GM06990 (cell line): ENCODE results near the gene TPT1.

ENCODE experiments used
- DNase-seq: peaks from one replicate; pipeline ENCODE4 v3.0.0-alpha.2; 2011; ENCODE audit not compliant: insufficient read length; ENCODE audit errors: extremely low read depth
- H3K27me3 ChIP-seq: replicated peaks from 2 replicates; pipeline ENCODE4 v1.6.0; 2011; ENCODE audit warnings: low read length; ENCODE audit not compliant: control insufficient read depth, insufficient read depth
- H3K36me3 ChIP-seq: 2 replicates; pipeline ENCODE4 v1.5.1; 2011; ENCODE audit warnings: low read length; ENCODE audit not compliant: control insufficient read depth, insufficient read depth
- H3K4me3 ChIP-seq: replicated peaks from 2 replicates; pipeline ENCODE4 v1.5.1; 2011; ENCODE audit warnings: low read depth, mild to moderate bottlenecking, control low read depth, low read length
- TF ChIP-seq, protein P1 (sequence below): IDR thresholded peaks from 2 replicates; pipeline ENCODE4 v1.5.1; 2011; ENCODE audit warnings: low read length, control low read depth, mild to moderate bottlenecking, inconsistent platforms; ENCODE audit not compliant: insufficient read depth, poor library complexity, severe bottlenecking

Gene TPT1

DNA sequence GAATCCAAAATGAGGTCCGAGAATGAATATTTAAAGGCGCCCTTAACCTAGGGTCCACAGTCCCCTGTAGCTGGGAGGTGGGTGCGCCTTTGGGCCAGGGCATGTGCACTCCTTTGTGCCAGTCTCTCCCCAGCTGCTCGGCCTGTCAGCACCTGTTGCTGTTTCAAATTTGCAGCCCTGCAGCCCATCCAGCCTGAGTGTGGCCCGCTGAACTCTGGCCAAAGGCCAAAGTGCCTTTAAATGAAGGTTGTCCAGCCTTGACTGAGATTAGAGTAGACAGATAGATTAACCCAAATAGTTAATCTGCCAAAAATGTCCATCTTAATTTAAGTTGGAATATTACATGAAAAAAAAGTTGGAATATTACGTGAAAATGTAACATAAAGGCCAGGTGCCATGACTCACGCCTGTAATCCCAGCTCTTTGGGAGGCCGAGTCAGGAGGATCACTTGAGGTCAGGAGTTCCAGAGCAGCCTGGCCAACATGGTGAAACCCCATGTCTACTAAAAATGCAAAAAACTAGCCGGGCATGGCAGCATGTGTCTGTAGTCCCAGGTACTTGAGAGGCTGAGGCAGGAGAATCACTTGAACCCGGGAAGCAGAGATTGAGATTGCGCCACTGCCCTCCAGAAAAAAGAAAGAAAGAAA lies 25.3 kb downstream of the TPT1 start:
- TF ChIP-seq, protein P1, sequence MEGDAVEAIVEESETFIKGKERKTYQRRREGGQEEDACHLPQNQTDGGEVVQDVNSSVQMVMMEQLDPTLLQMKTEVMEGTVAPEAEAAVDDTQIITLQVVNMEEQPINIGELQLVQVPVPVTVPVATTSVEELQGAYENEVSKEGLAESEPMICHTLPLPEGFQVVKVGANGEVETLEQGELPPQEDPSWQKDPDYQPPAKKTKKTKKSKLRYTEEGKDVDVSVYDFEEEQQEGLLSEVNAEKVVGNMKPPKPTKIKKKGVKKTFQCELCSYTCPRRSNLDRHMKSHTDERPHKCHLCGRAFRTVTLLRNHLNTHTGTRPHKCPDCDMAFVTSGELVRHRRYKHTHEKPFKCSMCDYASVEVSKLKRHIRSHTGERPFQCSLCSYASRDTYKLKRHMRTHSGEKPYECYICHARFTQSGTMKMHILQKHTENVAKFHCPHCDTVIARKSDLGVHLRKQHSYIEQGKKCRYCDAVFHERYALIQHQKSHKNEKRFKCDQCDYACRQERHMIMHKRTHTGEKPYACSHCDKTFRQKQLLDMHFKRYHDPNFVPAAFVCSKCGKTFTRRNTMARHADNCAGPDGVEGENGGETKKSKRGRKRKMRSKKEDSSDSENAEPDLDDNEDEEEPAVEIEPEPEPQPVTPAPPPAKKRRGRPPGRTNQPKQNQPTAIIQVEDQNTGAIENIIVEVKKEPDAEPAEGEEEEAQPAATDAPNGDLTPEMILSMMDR = no peak
- H3K4me3 ChIP-seq = no peak overlapping the region
- no peak for DNase-seq
- H3K36me3 ChIP-seq = no peaks in the 10 kb centered on the region
- H3K27me3 ChIP-seq = no peaks in the 10 kb centered on the region; the same call in 1 of the 2 replicates

DNA sequence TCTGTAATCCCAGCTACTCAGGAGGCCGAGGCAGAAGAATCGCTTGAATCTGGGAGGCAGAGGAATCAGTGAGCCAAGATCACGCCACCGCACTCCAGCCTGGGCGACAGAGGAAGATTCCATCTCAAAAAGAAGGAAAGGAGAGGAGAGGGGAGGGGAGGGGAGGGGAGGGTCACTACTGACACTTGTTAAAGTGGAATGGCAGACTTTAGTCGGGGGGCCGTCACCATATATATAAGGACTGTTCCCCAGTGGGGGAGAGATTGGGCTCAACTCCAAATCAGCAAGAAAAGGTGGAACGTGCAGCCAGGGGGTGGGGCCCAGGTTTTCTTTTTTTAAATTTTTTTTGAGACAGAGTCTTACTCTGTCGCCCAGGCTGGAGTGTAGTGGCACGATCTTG lies 26.2 kb downstream of the TPT1 start:
- TF ChIP-seq, protein P1 = no peak
- no peaks in the 10 kb centered on the region; the same call in 1 of the 2 replicates for H3K27me3 ChIP-seq
- no peak for DNase-seq
- no peak overlapping the region for H3K4me3 ChIP-seq
- H3K36me3 ChIP-seq = no peaks in the 10 kb centered on the region

DNA sequence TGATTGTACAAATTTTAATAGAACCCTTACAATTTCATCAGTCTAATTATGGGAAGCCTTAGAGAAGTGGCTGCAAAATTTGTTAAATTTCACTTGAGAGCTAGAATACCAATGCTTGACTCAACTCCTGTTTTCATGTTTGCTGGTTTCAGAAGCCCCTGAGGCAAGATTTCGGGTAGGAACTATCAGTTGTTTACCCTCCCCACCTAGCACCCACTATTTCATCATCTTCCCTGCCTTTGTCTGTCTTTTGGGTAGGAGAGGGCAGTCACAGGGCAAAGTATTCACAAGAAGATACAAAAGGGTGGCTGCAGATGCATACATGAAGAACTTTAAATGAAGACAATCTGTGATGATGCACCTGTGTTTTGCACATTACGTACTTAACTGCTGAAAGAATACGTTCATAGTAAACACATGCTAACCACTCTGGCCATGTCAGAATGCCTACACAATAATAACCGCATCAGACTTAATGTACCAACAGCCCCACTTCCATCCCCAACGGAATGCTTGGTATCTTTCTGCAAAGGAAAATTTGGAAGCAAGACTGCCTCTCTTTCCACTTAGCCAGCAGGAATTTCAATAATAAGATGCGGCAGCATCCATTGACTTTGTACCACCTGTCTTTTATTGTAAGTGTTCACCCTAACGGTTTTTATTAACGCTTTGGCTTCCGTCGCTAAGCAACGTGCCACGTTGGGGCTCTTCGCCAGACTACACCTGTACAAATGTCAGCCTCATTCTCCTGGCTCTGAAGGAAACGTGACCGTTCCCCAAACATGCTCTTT lies 30.4 kb downstream of the TPT1 start:
- TF ChIP-seq, protein P1 = no peak

DNA sequence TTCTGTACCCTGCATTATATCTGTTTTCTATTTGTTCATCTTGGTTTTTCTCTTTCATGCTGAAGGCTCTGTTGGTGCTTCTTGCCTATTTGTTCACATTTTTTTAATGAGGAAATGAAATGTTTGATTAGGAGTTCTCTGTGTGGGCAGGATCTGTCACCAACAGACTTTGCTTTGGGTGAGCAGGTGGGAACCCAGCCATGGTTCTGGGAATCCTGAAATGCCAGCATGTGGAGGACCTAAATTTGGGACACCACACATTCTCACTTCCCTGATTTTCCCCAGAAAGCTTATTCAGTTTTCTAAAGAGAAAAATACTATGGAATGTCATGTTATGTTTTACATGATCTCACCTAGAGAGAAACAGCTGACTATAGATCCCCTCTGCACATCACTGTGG lies 34.0 kb downstream of the TPT1 start:
- no peaks in the 10 kb centered on the region; the same call in 1 of the 2 replicates for H3K27me3 ChIP-seq
- no peak overlapping the region for H3K4me3 ChIP-seq
- TF ChIP-seq, protein P1 = no peak
- no peaks in the 10 kb centered on the region for H3K36me3 ChIP-seq
- DNase-seq = no peak

More for the DNA sequence above, 30.4 kb downstream of the TPT1 start:
- H3K4me3 ChIP-seq = no peak overlapping the region
- no peaks in the 10 kb centered on the region for H3K36me3 ChIP-seq
- DNase-seq = no peak
- no peaks in the 10 kb centered on the region; the same call in 1 of the 2 replicates for H3K27me3 ChIP-seq

DNA sequence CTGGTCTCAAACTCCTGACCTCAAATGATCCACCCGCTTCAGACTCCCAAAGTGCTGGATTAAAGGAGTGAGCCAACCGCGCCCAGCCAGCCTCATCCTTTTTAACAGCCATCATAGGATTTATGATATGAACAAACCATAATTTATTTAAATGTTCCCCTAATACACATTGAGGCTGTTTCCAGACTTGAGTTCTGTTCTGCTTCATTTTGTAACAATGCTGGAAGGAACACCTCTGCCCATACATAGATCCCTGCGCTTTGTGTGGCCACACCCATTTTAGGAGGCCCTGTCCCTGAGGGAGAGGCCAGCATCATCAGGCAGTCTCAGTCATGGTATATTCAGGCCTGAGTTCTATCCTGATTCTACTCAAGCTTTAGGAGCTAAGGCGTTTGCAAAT lies 35.9 kb downstream of the TPT1 start:
- no peaks in the 10 kb centered on the region for H3K36me3 ChIP-seq
- DNase-seq = no peak
- TF ChIP-seq, protein P1 = no peak
- no peak overlapping the region for H3K4me3 ChIP-seq
- no peaks in the 10 kb centered on the region; the same call in 1 of the 2 replicates for H3K27me3 ChIP-seq
